H1 (cell line): ENCODE results near the gene DENND2C. TPM values are rescaled to one million over a fixed set of nuclear protein-coding genes. Genes with fewer than 3 reads are reported as not detected.

Experiments
- CTCF ChIA-PET: fragments of 300-600 bp; sonication (Branson Sonifier 250); formaldehyde crosslinking; loops from one replicate; lab custom pipeline; 2021; ENCODE audit not compliant: partially characterized antibody; lab: Charles Lee
- POLR2A ChIA-PET: fragments of 300-600 bp; sonication (Branson Sonifier 250); formaldehyde crosslinking; loops from one replicate; lab custom pipeline; 2021; ENCODE audit warnings: inconsistent platforms; ENCODE audit not compliant: partially characterized antibody; lab: Charles Lee
- DNase-seq, 2 experiments: peaks; one replicate each; pipeline versions ENCODE4 v3.0.0 to v3.0.0-alpha.2; 2010 to 2022; ENCODE audit warnings: low spot score in 2 of 2, low read depth in 1 of 2, mixed read lengths in 1 of 2
- FAIRE-seq: peaks from 2 replicates; lab custom pipeline; 2011; peaks lifted over from hg19 to GRCh38; lab: Jason Lieb, UNC
- H2AFZ ChIP-seq: 2 replicates; pipeline ENCODE4 v1.8.1; 2012; ENCODE audit warnings: low read length, inconsistent platforms
- H2AK5ac ChIP-seq: 2 replicates; pipeline ENCODE4 v1.6.1; 2013; ENCODE audit warnings: low read depth, low read length
- H2BK120ac ChIP-seq: replicated peaks from 2 replicates; pipeline ENCODE3; 2013; ENCODE audit warnings: low read depth, low read length, inconsistent platforms
- H2BK12ac ChIP-seq: 2 replicates; pipeline ENCODE4 v1.6.1; 2013; ENCODE audit warnings: low read depth, low read length
- H2BK15ac ChIP-seq: 2 replicates; pipeline ENCODE4 v1.6.1; 2013; ENCODE audit warnings: low read length
- H2BK20ac ChIP-seq: 2 replicates; pipeline ENCODE4 v1.6.1; 2013; ENCODE audit warnings: low read length
- H2BK5ac ChIP-seq: 2 replicates; pipeline ENCODE4 v1.6.1; 2013; ENCODE audit warnings: low read depth, low read length
- H3K14ac ChIP-seq: 2 replicates; pipeline ENCODE4 v1.6.1; 2013; ENCODE audit warnings: inconsistent platforms; ENCODE audit not compliant: insufficient read length
- H3K18ac ChIP-seq: 2 replicates; pipeline ENCODE4 v1.6.1; 2013; ENCODE audit warnings: low read length; ENCODE audit errors: extremely low read depth
- H3K23ac ChIP-seq: 2 replicates; pipeline ENCODE4 v1.6.1; 2013; ENCODE audit warnings: inconsistent platforms; ENCODE audit not compliant: insufficient read length
- H3K23me2 ChIP-seq: 2 replicates; pipeline ENCODE4 v1.6.1; 2013; ENCODE audit warnings: low read depth, low read length
- H3K27ac ChIP-seq: 2 replicates; pipeline ENCODE4 v1.6.1; 2011; ENCODE audit warnings: low read depth, low read length, inconsistent platforms
- H3K27me3 ChIP-seq, 4 experiments: replicated peaks in 1 of 4; 1 replicate in 1 of 4; 2 replicates in 3 of 4; pipeline versions ENCODE4 v1.6.1 to v1.8.1; 2011 to 2013; ENCODE audit warnings: low read length in 3 of 4, mild to moderate bottlenecking in 3 of 4, inconsistent platforms in 2 of 4, mixed read lengths in 2 of 4, moderate library complexity in 1 of 4; ENCODE audit not compliant: control insufficient read depth in 3 of 4, insufficient read depth in 3 of 4; ENCODE audit errors: extremely low read depth in 1 of 4
- H3K36me3 ChIP-seq, 4 experiments: 2 replicates each; pipeline versions ENCODE4 v1.6.1 to v1.8.1; 2011 to 2013; ENCODE audit warnings: mild to moderate bottlenecking in 4 of 4, low read length in 3 of 4, moderate library complexity in 2 of 4, control low read depth in 1 of 4, inconsistent platforms in 1 of 4; ENCODE audit not compliant: insufficient read depth in 4 of 4, control insufficient read depth in 2 of 4
- H3K4ac ChIP-seq: replicated peaks from 2 replicates; pipeline ENCODE3; 2013; ENCODE audit warnings: low read length, low read depth, mixed read lengths, inconsistent platforms; ENCODE audit not compliant: insufficient read length
- H3K4me1 ChIP-seq, 4 experiments: replicated peaks in 1 of 4; 1 replicate in 1 of 4; 2 replicates in 3 of 4; pipeline versions ENCODE4 v1.6.1 to v1.8.1; 2011 to 2013; ENCODE audit warnings: low read length in 3 of 4, inconsistent platforms in 2 of 4, mixed read lengths in 1 of 4; ENCODE audit not compliant: insufficient read depth in 4 of 4, control insufficient read depth in 3 of 4
- H3K4me2 ChIP-seq, 2 experiments: 2 replicates each; pipeline versions ENCODE4 v1.6.1 to v1.8.1; 2011 to 2013; ENCODE audit warnings: low read depth in 2 of 2, low read length in 2 of 2, control low read depth in 1 of 2, inconsistent platforms in 1 of 2, mild to moderate bottlenecking in 1 of 2; ENCODE audit not compliant: insufficient read depth in 1 of 2
- H3K4me3 ChIP-seq, 4 experiments: fragments of 200-600, 300-600 bp in 1 of 4; sonication (generic), shearing (Covaris generic), sonication (Bioruptor Twin) in 1 of 4; 2 replicates each; pipeline versions ENCODE4 v1.5.1 to v1.8.1; 2011 to 2016; ENCODE audit warnings: low read length in 4 of 4, low read depth in 3 of 4, control low read depth in 2 of 4, inconsistent platforms in 2 of 4, mild to moderate bottlenecking in 2 of 4, mixed read lengths in 1 of 4, moderate library complexity in 1 of 4; ENCODE audit not compliant: insufficient read depth in 2 of 4; ENCODE audit errors: extremely low read depth in 1 of 4
- H3K56ac ChIP-seq: replicated peaks from 2 replicates; pipeline ENCODE3; 2013; ENCODE audit warnings: low read depth, mild to moderate bottlenecking, mixed read lengths, low read length, inconsistent platforms; ENCODE audit not compliant: insufficient read length
- H3K79me1 ChIP-seq: 2 replicates; pipeline ENCODE4 v1.6.1; 2013; ENCODE audit warnings: low read depth, low read length, control low read depth
- H3K79me2 ChIP-seq, 2 experiments: 2 replicates each; pipeline versions ENCODE4 v1.6.1 to v1.8.1; 2012 to 2013; ENCODE audit warnings: low read length in 2 of 2, mild to moderate bottlenecking in 2 of 2, inconsistent platforms in 1 of 2; ENCODE audit not compliant: insufficient read depth in 2 of 2, control insufficient read depth in 1 of 2
- H3K9ac ChIP-seq, 4 experiments: replicated peaks in 1 of 4; 1 replicate in 1 of 4; 2 replicates in 3 of 4; pipeline versions ENCODE4 v1.6.1 to v1.8.1; 2011 to 2013; ENCODE audit warnings: low read depth in 3 of 4, low read length in 3 of 4, control low read depth in 2 of 4, mild to moderate bottlenecking in 2 of 4, moderate library complexity in 2 of 4, inconsistent platforms in 1 of 4; ENCODE audit errors: extremely low read depth in 1 of 4
- H3K9me3 ChIP-seq, 2 experiments: 2 replicates each; pipeline versions ENCODE4 v1.6.1 to v1.8.1; 2012 to 2013; ENCODE audit warnings: mild to moderate bottlenecking in 2 of 2, moderate library complexity in 2 of 2, control low read depth in 1 of 2, inconsistent platforms in 1 of 2, low read depth in 1 of 2, low read length in 1 of 2, mixed read lengths in 1 of 2; ENCODE audit not compliant: insufficient read depth in 2 of 2
- H4K20me1 ChIP-seq, 2 experiments: replicated peaks in 1 of 2; 2 replicates each; pipeline versions ENCODE3 to v1.8.1; 2011 to 2013; ENCODE audit warnings: inconsistent platforms in 2 of 2, low read length in 2 of 2, mild to moderate bottlenecking in 1 of 2; ENCODE audit not compliant: insufficient read depth in 2 of 2, control insufficient read depth in 1 of 2
- H4K5ac ChIP-seq: 2 replicates; pipeline ENCODE4 v1.6.1; 2013; ENCODE audit warnings: low read length, low read depth, mixed read lengths, inconsistent platforms; ENCODE audit not compliant: insufficient read length
- H4K8ac ChIP-seq: 2 replicates; pipeline ENCODE4 v1.8.0; 2013; ENCODE audit warnings: mild to moderate bottlenecking, moderate library complexity, low read length, inconsistent platforms; ENCODE audit not compliant: insufficient read depth; ENCODE audit errors: extremely low read depth
- H4K91ac ChIP-seq: replicated peaks from 2 replicates; pipeline ENCODE3; 2013; ENCODE audit warnings: low read length, mixed read lengths, inconsistent platforms; ENCODE audit not compliant: insufficient read length
- ATF3 ChIP-seq: IDR thresholded peaks from 2 replicates; pipeline ENCODE4 v1.6.1; 2011; ENCODE audit warnings: low read depth, mild to moderate bottlenecking, low read length; ENCODE audit not compliant: insufficient read depth
- BACH1 ChIP-seq: IDR thresholded peaks from 2 replicates; pipeline ENCODE4 v1.6.1; 2012; ENCODE audit warnings: low read length, improper control_type of control experiment
- CHD2 ChIP-seq: IDR thresholded peaks from 2 replicates; pipeline ENCODE4 v1.6.1; 2012; ENCODE audit warnings: low read length, improper control_type of control experiment
- EP300 ChIP-seq, 2 experiments: IDR thresholded peaks; 1 replicate in 1 of 2; 2 replicates in 1 of 2; pipeline ENCODE4 v1.6.1; 2011 to 2012; ENCODE audit warnings: low read depth in 2 of 2, low read length in 2 of 2, mild to moderate bottlenecking in 2 of 2, borderline replicate concordance in 1 of 2, inconsistent platforms in 1 of 2, moderate library complexity in 1 of 2
- RFX5 ChIP-seq: IDR thresholded peaks from 2 replicates; pipeline ENCODE4 v1.6.1; 2011; ENCODE audit warnings: low read depth, low read length, improper control_type of control experiment, borderline replicate concordance
- SIN3A ChIP-seq, 2 experiments: IDR thresholded peaks in 1 of 2; conservative IDR thresholded peaks in 1 of 2; 2 replicates each; pipeline ENCODE4 v1.6.1; 2011 to 2012; ENCODE audit warnings: low read length in 2 of 2, improper control_type of control experiment in 1 of 2, low read depth in 1 of 2, mild to moderate bottlenecking in 1 of 2
- SIRT6 ChIP-seq: IDR thresholded peaks from one replicate; pipeline ENCODE4 v1.7.1; 2012; ENCODE audit warnings: low read length, inconsistent platforms
- SP1 ChIP-seq: IDR thresholded peaks from 2 replicates; pipeline ENCODE4 v1.6.1; 2011; ENCODE audit warnings: low read depth, low read length
- YY1 ChIP-seq: IDR thresholded peaks from 2 replicates; pipeline ENCODE4 v1.6.1; 2011; ENCODE audit warnings: low read depth, mild to moderate bottlenecking, low read length
- WGBS, 2 experiments: shearing (Covaris generic) in 1 of 2; methylation state at CpG; one replicate each; pipeline versions ENCODE4 v1.1.6 to v1.1.7; 2013 to 2015; ENCODE audit warnings: low lambda C conversion rate in 2 of 2, mixed read lengths in 2 of 2, inconsistent platforms in 1 of 2, low coverage in 1 of 2, missing lambda C conversion rate in 1 of 2; ENCODE audit not compliant: insufficient replicate concordance in 2 of 2, insufficient coverage in 1 of 2, insufficient read length in 1 of 2; ENCODE audit errors: extremely low coverage in 1 of 2, missing lambda C conversion rate in 1 of 2; 5-methylcytosine and 5-hydroxymethylcytosine counted together
- polyA plus RNA-seq, 7 experiments: library from polyadenylated mRNA; depleted of rRNA in 3 of 7; stranded (reverse) in 5 of 7; unstranded in 2 of 7; fragments of >200 nt in 5 of 7; fragments of 200-250 nt in 2 of 7; gene quantifications; 1 replicate in 5 of 7; 2 replicates in 1 of 7; 4 replicates in 1 of 7; pipeline versions ENCODE4 v1.2.1 to v1.2.3, GENCODE V29; 2011 to 2013; ENCODE audit warnings: missing spikeins in 2 of 7, mixed read lengths in 2 of 7
- total RNA-seq: library from RNA; stranded (reverse); fragmentation: NEBNext Ultra II Directional; extraction: Animal tissue kit (Norgen Biotek cat#: 25700); gene quantifications from 2 replicates; pipeline ENCODE4 v1.2.1, GENCODE V29; 2021

Gene DENND2C
- total and polyA plus RNA-seq, 2 of the 8 experiments (the other 6 are each of a cell fraction or from before 2014, with no cell fraction given), result 1.8 to 5.5 TPM

- H3K14ac ChIP-seq, result no peak overlapping the region
- no peak overlapping the region for H2BK15ac ChIP-seq
- no peak overlapping the region for H2BK12ac ChIP-seq
- peaks cover 9 to 68% (median 30%) of the 10 kb centered on the region in 4 experiments for H3K36me3 ChIP-seq
- no peak for DNase-seq
- 97% methylated on average over 4 of the region's 4 CpGs; no CpG with 5 or more reads in 1 of the 2 experiments for WGBS, 2 experiments
- no peak overlapping the region for H3K27ac ChIP-seq
- no peak for FAIRE-seq
- H3K23ac ChIP-seq, result no peak overlapping the region
- CTCF ChIA-PET, result no interaction called here
- no peaks in the 10 kb centered on the region for H3K27me3 ChIP-seq
- H3K4me3 ChIP-seq, result no peak overlapping the region
- H3K23me2 ChIP-seq, result no peaks in the 10 kb centered on the region
- no peak overlapping the region for H2BK5ac ChIP-seq
- POLR2A ChIA-PET, result interaction anchor here (0.7 to 2.9 kb wide), 7 partner anchors 11 to 43 kb away, joined by 3 to 12 read pairs (median 4); partner anchors contain the start of gene AMPD1
- no peaks in the 10 kb centered on the region for H3K9me3 ChIP-seq
- H3K4ac ChIP-seq, result no peak overlapping the region
- no peak overlapping the region for H2BK20ac ChIP-seq
- no peak overlapping the region for H3K9ac ChIP-seq
- H4K91ac ChIP-seq, result no peak overlapping the region
- H4K5ac ChIP-seq, result no peak overlapping the region
- no peak overlapping the region for H2AK5ac ChIP-seq
- peaks cover 0 to 28% of the 10 kb centered on the region in 2 experiments; a peak in 3 of 4 replicates for H3K79me2 ChIP-seq
- H2AFZ ChIP-seq, result no peak overlapping the region
- no peak overlapping the region for H4K8ac ChIP-seq
- no peak overlapping the region for H3K18ac ChIP-seq
- TF ChIP-seq RFX5 (no peak), SIRT6 (no peak), EP300 (IDR thresholded peaks at IDR 0.05; ENCODE audit: borderline replicate concordance in 1 of 2, low read depth in 2 of 2, low read length in 2 of 2) (no peak), BACH1 (no peak), SIN3A (conservative IDR thresholded peaks at IDR 0.05 in 1 of 2, IDR thresholded peaks at IDR 0.05 in 1 of 2; ENCODE audit: low read depth in 1 of 2, low read length in 2 of 2) (no peak), ATF3 (no peak), SP1 (no peak), CHD2 (no peak), YY1 (no peak)
- TF ChIP-seq, all 59 proteins: peak for 0
- no peaks in the 10 kb centered on the region for H3K79me1 ChIP-seq
- H4K20me1 ChIP-seq, result no peaks in the 10 kb centered on the region
- no peak overlapping the region for H3K4me2 ChIP-seq
- H3K56ac ChIP-seq, result no peak overlapping the region
- no peaks in the 10 kb centered on the region; a peak in 1 of 7 replicates for H3K4me1 ChIP-seq
- no peak overlapping the region for H2BK120ac ChIP-seq
Measured at GRCh38 chr1:114712977-114713376, 43.1 kb upstream of the DENND2C start.
